Neural cell (in vitro differentiated cells): ENCODE results near the gene SNRNP25. TPM values are rescaled to one million over a fixed set of nuclear protein-coding genes. Genes with fewer than 3 reads are reported as not detected.

ENCODE experiments used
- H2AFZ ChIP-seq: fragments of 200-600, 300-800 bp; sonication (generic), shearing (Covaris generic); 2 replicates; pipeline ENCODE4 v1.6.0; 2014; ENCODE audit warnings: low read depth, mild to moderate bottlenecking, antibody characterized with exemption, low read length, moderate library complexity
- H3F3A ChIP-seq: fragments of 200-600 bp; shearing (Covaris generic); 2 replicates; pipeline ENCODE4 v1.6.1; 2016; ENCODE audit warnings: mild to moderate bottlenecking, moderate library complexity, mixed read lengths, antibody characterized with exemption, low read length; ENCODE audit not compliant: insufficient read depth, poor library complexity, severe bottlenecking
- H3K27ac ChIP-seq: fragments of 200-600, 300-800 bp; sonication (generic), shearing (Covaris generic); 2 replicates; pipeline ENCODE4 v1.5.1; 2014; ENCODE audit warnings: mild to moderate bottlenecking, low read length, moderate library complexity
- H3K27me3 ChIP-seq: fragments of 300-800, 200-600 bp; sonication (generic), shearing (Covaris generic); 2 replicates; pipeline ENCODE4 v1.6.0; 2014; ENCODE audit warnings: mild to moderate bottlenecking, low read depth, low read length, moderate library complexity; ENCODE audit not compliant: insufficient read depth
- H3K36me3 ChIP-seq: fragments of 300-800, 200-600 bp; sonication (generic), shearing (Covaris generic); 2 replicates; pipeline ENCODE4 v1.5.1; 2014; ENCODE audit warnings: mild to moderate bottlenecking, antibody characterized with exemption, low read length, moderate library complexity; ENCODE audit not compliant: insufficient read depth
- H3K4me2 ChIP-seq: fragments of 300-800, 200-600 bp; sonication (generic), shearing (Covaris generic); 2 replicates; pipeline ENCODE4 v1.6.0; 2014; ENCODE audit warnings: mild to moderate bottlenecking, low read length
- H3K4me3 ChIP-seq: fragments of 300-800, 200-600 bp; sonication (generic), shearing (Covaris generic); 2 replicates; pipeline ENCODE4 v1.5.1; 2014; ENCODE audit warnings: mild to moderate bottlenecking, low read length, moderate library complexity
- H3K79me2 ChIP-seq: fragments of 200-600 bp; shearing (Covaris generic); replicated peaks from 2 replicates; pipeline ENCODE4 v1.6.0; 2014; ENCODE audit warnings: mild to moderate bottlenecking, low read length, moderate library complexity; ENCODE audit not compliant: insufficient read depth
- H3K9ac ChIP-seq: fragments of 300-800, 200-600 bp; sonication (generic), shearing (Covaris generic); 2 replicates; pipeline ENCODE4 v1.6.1; 2016; ENCODE audit warnings: mild to moderate bottlenecking, low read length, mixed read lengths
- H3K9me2 ChIP-seq: fragments of 200-600 bp; shearing (Covaris generic); 2 replicates; pipeline ENCODE4 v1.6.1; 2016; ENCODE audit warnings: mild to moderate bottlenecking, low read length, mixed read lengths; ENCODE audit not compliant: insufficient read depth
- H3K9me3 ChIP-seq: fragments of 200-600, 300-800 bp; sonication (generic), shearing (Covaris generic); 2 replicates; pipeline ENCODE4 v1.6.1; 2016; ENCODE audit warnings: mild to moderate bottlenecking, mixed run types, low read length, moderate library complexity, mixed read lengths
- H4K20me1 ChIP-seq: fragments of 200-600 bp; shearing (Covaris generic); 2 replicates; pipeline ENCODE4 v1.6.1; 2016; ENCODE audit warnings: mild to moderate bottlenecking, mixed run types; ENCODE audit not compliant: insufficient read depth
- EP300 ChIP-seq: fragments of 450-650 bp; conservative IDR thresholded peaks from 2 replicates; pipeline ENCODE4 v1.6.1; 2014; ENCODE audit warnings: antibody characterized with exemption, mild to moderate bottlenecking, moderate library complexity; ENCODE audit not compliant: poor library complexity, severe bottlenecking
- EZH2 ChIP-seq: fragments of 200-600, 300-800 bp; shearing (Covaris generic), sonication (generic); IDR thresholded peaks from 2 replicates; pipeline ENCODE4 v1.6.1; 2014; ENCODE audit warnings: antibody characterized with exemption, low read length, borderline replicate concordance, mild to moderate bottlenecking; ENCODE audit not compliant: insufficient read depth, poor library complexity, severe bottlenecking
- MXI1 ChIP-seq: fragments of 450-650 bp; conservative IDR thresholded peaks from 2 replicates; pipeline ENCODE4 v1.6.1; 2014; ENCODE audit warnings: antibody characterized with exemption, mild to moderate bottlenecking; ENCODE audit not compliant: poor library complexity, severe bottlenecking
- POLR2AphosphoS5 ChIP-seq: IDR thresholded peaks from 2 replicates; pipeline ENCODE4 v1.6.1; 2012
- RAD21 ChIP-seq: fragments of 450-650 bp; conservative IDR thresholded peaks from 2 replicates; pipeline ENCODE4 v1.6.1; 2014; ENCODE audit warnings: antibody characterized with exemption, mild to moderate bottlenecking, moderate library complexity
- SMC3 ChIP-seq: fragments of 450-650 bp; conservative IDR thresholded peaks from 2 replicates; pipeline ENCODE4 v1.6.1; 2014; ENCODE audit warnings: antibody characterized with exemption, mild to moderate bottlenecking, moderate library complexity; ENCODE audit not compliant: poor library complexity
- TAF1 ChIP-seq: IDR thresholded peaks from 2 replicates; pipeline ENCODE4 v1.6.1; 2012; ENCODE audit warnings: low read depth
- polyA plus RNA-seq: library from polyadenylated mRNA; depleted of rRNA; stranded (reverse); fragments of >200 nt; gene quantifications from 2 replicates; pipeline ENCODE4 v1.2.3, GENCODE V29; 2014
- TF ChIP-seq, protein P1 (sequence below): IDR thresholded peaks from 2 replicates; pipeline ENCODE4 v1.6.1; 2012; ENCODE audit warnings: borderline replicate concordance
- TF ChIP-seq, protein P2 (sequence below): fragments of 450-650 bp; IDR thresholded peaks from 2 replicates; pipeline ENCODE4 v1.5.1; 2014; ENCODE audit warnings: antibody characterized with exemption, mild to moderate bottlenecking, moderate library complexity; ENCODE audit not compliant: poor library complexity, severe bottlenecking

SNRNP25 gene
- polyA plus RNA-seq, 1 donor from 2014 or later, result 46.4 TPM

DNA sequence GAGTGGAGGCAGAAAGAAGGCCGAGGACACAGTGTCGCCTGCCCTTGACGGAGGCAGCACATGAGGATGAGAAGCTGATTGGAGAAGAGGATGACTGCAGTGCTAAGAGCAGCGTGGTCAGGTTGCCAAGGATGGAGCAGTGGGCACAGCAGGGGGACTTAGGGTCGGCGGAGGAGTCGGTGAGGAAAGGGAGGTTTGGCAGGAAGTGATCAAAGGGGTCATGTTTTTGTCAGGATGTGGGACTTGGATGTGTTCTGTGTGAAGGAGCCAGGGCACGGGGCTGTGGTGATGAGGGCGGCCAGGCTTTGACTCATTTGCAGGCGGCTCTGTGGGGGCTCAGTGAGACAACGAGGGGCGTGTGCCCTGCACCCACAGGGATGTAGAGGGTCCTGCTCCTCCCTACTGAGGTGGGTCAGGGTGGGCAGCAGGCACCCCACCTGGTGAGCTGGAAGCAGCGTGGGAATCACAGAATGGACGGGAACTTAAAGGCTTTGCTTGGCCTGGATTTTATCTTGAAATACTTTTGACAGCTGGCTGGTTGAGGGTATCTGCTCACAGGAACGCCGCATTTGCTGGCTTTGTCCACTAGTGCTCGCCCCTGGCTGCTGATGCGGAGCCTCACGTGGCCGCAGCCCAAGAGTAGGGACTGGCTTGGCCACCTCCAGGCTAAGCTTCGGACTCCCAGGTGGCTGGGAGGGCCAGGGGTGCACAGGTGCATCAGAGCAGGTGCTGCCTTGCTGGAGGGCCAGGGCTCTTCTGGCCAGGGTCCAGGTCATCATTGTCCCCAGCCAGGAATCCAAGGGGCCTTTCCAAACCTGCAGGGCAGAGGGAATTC is 30.4 kb downstream of the SNRNP25 start:
- Histone ChIP-seq H3K79me2 (no peaks in the 10 kb centered on the region), H3K9ac (no peak overlapping the region), H4K20me1 (no peaks in the 10 kb centered on the region), H3K4me2 (no peak overlapping the region), H3K27ac (no peak overlapping the region), H3K36me3 (peaks cover 7% of the 10 kb centered on the region), H2AFZ (no peak overlapping the region), H3K9me3 (no peaks in the 10 kb centered on the region), H3F3A (no peaks in the 10 kb centered on the region), H3K9me2 (no peaks in the 10 kb centered on the region), H3K27me3 (no peaks in the 10 kb centered on the region), H3K4me3 (no peak overlapping the region)
- TF ChIP-seq, protein P1, sequence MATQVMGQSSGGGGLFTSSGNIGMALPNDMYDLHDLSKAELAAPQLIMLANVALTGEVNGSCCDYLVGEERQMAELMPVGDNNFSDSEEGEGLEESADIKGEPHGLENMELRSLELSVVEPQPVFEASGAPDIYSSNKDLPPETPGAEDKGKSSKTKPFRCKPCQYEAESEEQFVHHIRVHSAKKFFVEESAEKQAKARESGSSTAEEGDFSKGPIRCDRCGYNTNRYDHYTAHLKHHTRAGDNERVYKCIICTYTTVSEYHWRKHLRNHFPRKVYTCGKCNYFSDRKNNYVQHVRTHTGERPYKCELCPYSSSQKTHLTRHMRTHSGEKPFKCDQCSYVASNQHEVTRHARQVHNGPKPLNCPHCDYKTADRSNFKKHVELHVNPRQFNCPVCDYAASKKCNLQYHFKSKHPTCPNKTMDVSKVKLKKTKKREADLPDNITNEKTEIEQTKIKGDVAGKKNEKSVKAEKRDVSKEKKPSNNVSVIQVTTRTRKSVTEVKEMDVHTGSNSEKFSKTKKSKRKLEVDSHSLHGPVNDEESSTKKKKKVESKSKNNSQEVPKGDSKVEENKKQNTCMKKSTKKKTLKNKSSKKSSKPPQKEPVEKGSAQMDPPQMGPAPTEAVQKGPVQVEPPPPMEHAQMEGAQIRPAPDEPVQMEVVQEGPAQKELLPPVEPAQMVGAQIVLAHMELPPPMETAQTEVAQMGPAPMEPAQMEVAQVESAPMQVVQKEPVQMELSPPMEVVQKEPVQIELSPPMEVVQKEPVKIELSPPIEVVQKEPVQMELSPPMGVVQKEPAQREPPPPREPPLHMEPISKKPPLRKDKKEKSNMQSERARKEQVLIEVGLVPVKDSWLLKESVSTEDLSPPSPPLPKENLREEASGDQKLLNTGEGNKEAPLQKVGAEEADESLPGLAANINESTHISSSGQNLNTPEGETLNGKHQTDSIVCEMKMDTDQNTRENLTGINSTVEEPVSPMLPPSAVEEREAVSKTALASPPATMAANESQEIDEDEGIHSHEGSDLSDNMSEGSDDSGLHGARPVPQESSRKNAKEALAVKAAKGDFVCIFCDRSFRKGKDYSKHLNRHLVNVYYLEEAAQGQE, result no peak
- no peak for TF ChIP-seq SMC3
- no peak for TF ChIP-seq MXI1
- TF ChIP-seq, protein P2, sequence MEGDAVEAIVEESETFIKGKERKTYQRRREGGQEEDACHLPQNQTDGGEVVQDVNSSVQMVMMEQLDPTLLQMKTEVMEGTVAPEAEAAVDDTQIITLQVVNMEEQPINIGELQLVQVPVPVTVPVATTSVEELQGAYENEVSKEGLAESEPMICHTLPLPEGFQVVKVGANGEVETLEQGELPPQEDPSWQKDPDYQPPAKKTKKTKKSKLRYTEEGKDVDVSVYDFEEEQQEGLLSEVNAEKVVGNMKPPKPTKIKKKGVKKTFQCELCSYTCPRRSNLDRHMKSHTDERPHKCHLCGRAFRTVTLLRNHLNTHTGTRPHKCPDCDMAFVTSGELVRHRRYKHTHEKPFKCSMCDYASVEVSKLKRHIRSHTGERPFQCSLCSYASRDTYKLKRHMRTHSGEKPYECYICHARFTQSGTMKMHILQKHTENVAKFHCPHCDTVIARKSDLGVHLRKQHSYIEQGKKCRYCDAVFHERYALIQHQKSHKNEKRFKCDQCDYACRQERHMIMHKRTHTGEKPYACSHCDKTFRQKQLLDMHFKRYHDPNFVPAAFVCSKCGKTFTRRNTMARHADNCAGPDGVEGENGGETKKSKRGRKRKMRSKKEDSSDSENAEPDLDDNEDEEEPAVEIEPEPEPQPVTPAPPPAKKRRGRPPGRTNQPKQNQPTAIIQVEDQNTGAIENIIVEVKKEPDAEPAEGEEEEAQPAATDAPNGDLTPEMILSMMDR, result no peak
- no peak for TF ChIP-seq EP300
- TF ChIP-seq EZH2, result no peak
- TF ChIP-seq RAD21, result no peak
- no peak for TF ChIP-seq POLR2AphosphoS5
- TF ChIP-seq TAF1, result no peak

DNA sequence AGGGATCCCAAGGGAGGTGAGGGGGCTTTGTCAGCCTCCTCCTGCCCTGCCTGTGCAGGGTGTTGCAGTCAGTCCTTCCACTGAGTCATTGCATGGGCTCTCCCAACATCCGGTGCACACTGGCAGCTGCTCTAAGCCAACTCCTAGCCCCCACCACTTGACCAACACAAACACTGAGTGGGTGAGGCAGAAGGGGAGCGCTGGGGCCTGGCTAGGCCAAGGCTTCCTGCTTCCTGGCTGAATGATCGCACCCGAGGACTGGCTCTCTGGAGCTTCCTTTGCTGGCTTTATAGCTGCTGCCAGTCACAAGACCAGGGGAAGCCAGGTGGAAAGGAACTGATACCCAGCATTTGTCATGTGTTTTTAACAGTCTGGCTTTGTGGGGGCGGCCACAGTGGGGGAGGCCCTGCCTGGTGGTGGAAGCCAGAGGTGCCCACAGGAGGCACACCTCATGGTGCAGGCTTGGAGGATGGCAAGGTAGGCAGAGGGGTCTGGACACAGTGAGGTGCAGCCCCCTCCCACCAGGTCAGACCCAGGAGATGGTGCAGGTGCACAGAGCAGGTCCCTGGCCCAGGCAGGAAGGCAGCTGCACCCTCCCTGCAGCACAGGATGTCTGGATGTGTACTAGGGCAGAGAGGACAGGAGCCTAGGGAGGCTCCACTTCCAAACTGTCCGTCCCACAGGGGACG is 31.2 kb downstream of the SNRNP25 start:
- Histone ChIP-seq H2AFZ (no peak overlapping the region), H3K9me3 (no peaks in the 10 kb centered on the region), H3K27me3 (no peaks in the 10 kb centered on the region), H3K9me2 (no peaks in the 10 kb centered on the region), H3K4me3 (no peak overlapping the region), H3K36me3 (peaks cover 7% of the 10 kb centered on the region), H3F3A (no peaks in the 10 kb centered on the region), H4K20me1 (no peaks in the 10 kb centered on the region), H3K4me2 (no peak overlapping the region), H3K9ac (no peak overlapping the region), H3K27ac (no peak overlapping the region), H3K79me2 (no peaks in the 10 kb centered on the region)
- TF ChIP-seq, protein P2, result no peak
